ENCODE results near the gene NDUFB6. TPM values are rescaled to one million over a fixed set of nuclear protein-coding genes. Genes with fewer than 3 reads are reported as not detected.
"Not testable (repeated sequence)": the region's sequence is repeated elsewhere in the genome, so short reads cannot be mapped to it uniquely, and the experiment has no call there.

NDUFB6 gene
- total RNA-seq, 1 donor from 2014 or later: 38.4 TPM

- Mint-ChIP-seq H3K9me3 (no peaks in the 10 kb centered on the region), H3K4me3 (peak within 1 kb of the TSS; percentile 96), H3K27ac (peak within 1 kb of the TSS; percentile 96), H3K4me1 (peaks cover 24% of the 10 kb centered on the region), H3K27me3 (ENCODE audit: low read depth) (no peaks in the 10 kb centered on the region), H3K36me3 (peaks cover 6% of the 10 kb centered on the region)
- TF ChIP-seq CTCF (IDR thresholded peaks at IDR 0.05; ENCODE audit: unreplicated experiment): no peak
- peak; percentile 76 to 84 for DNase-seq (ENCODE audit: low spot score in 2 of 2, unreplicated experiment in 2 of 2)
These were observed 20.6 kb downstream of the NDUFB6 start, which contains the start of the genes SMIM27 and TOPORS for GRCh38 chr9:32552172-32552872. SMIM27 (plus strand) TSS chr9:32552327; CDS start chr9:32552435, 108 bp downstream. TOPORS (minus strand) TSS chr9:32552586; CDS start chr9:32552436, 150 bp downstream.

- no peak for TF ChIP-seq CTCF (IDR thresholded peaks at IDR 0.05; ENCODE audit: unreplicated experiment)
- Mint-ChIP-seq H3K9me3 (no peaks in the 10 kb centered on the region), H3K4me1 (peaks cover 24% of the 10 kb centered on the region), H3K36me3 (peaks cover 12% of the 10 kb centered on the region), H3K27me3 (ENCODE audit: low read depth) (no peaks in the 10 kb centered on the region), H3K27ac (peak overlapping the region; percentile 96), H3K4me3 (peak overlapping the region; percentile 96)
- DNase-seq (ENCODE audit: low spot score in 2 of 2, unreplicated experiment in 2 of 2): peak in 1 of 2 experiments; percentile 43
These were observed 21.5 kb downstream of the NDUFB6 start for GRCh38 chr9:32551276-32552051.

DNA sequence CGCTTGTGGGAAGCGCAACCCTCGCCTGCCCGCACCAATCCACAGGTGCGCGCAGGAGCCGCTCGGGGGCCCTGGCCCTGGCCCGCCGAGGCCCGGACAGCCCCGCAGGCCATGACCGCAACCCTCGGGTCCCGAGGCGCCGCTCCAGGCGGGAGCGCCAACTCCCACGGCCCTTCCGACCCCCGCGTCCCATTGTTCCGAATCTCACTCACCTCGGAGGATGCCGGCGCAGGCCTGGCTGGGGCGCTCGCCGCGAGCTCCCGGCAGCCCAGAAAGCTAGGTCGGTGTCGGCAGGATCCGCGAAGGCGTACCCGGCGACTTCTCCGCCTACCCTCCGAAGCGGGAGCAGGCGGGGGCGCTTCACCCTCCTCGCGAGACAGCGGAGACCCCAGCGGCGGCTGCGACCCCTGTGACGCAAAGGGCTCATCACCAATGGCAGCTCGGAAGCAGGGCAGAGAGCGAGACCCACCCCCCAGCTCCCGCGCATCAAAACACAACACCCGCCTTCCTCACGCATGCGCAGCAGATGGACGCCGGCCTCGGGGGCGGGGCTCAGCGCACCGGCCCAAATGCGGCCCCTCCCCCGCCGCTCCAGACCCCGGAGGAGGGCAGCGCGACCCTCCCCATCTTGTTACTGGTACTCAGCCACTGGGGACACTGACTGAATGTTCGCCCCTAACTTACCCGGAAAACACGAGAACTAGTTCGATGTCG, 22.2 kb downstream of the NDUFB6 start:
- H3K27me3 Mint-ChIP-seq (ENCODE audit: low read depth): no peaks in the 10 kb centered on the region
- H3K9me3 Mint-ChIP-seq: no peaks in the 10 kb centered on the region
- peak overlapping the region; percentile 96 for H3K27ac Mint-ChIP-seq
- no peak for TF ChIP-seq CTCF (IDR thresholded peaks at IDR 0.05; ENCODE audit: unreplicated experiment)
- H3K4me1 Mint-ChIP-seq: peaks cover 24% of the 10 kb centered on the region
- peak overlapping the region; percentile 96 for H3K4me3 Mint-ChIP-seq
- DNase-seq (ENCODE audit: low spot score in 2 of 2, unreplicated experiment in 2 of 2): peak; percentile 93 to 97
- H3K36me3 Mint-ChIP-seq: peaks cover 12% of the 10 kb centered on the region

DNA sequence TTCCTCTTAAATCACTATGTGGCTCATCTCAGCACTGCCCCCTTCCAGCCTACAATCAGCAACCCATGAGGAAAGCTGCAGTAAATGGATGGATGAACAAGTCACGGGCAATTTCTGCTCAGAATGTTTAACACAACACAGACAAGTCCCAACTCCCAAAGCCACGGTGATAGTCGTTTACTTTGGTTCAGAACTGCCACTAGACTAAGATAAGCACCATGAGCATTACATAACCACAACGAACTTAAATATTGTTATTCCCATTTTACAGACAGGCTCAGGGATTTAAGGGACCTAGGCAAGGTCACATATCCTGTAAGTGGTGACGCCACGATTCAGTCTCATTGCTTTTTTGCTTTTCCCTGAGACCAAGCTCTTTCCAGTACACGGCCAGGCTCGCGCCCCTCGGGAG, 22.8 kb downstream of the NDUFB6 start:
- no peaks in the 10 kb centered on the region for H3K27me3 Mint-ChIP-seq (ENCODE audit: low read depth)
- H3K9me3 Mint-ChIP-seq: no peaks in the 10 kb centered on the region
- peak overlapping the region; percentile 96 for H3K4me3 Mint-ChIP-seq
- peaks cover 24% of the 10 kb centered on the region for H3K4me1 Mint-ChIP-seq
- no peak for DNase-seq (ENCODE audit: low spot score in 2 of 2, unreplicated experiment in 2 of 2)
- TF ChIP-seq CTCF (IDR thresholded peaks at IDR 0.05; ENCODE audit: unreplicated experiment): no peak
- H3K27ac Mint-ChIP-seq: peak overlapping the region; percentile 95
- H3K36me3 Mint-ChIP-seq: peaks cover 12% of the 10 kb centered on the region

DNA sequence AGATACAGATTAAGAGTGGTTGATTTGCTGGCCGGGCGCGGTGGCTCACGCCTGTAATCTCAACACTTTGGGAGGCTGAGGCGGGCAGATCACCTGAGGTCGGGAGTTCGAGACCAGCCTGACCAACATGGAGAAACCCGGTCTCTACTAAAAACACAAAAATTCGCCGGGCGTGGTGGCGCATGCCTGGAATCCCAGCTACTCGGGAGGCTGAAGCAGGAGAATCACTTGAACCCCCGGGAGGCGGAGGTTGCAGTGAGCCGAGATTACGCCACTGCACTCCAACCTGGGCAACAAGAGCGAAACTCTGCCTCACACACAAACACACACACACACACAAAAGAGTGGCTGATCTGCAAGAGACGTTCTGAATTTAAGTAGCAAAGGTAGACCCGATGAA, 24.7 kb downstream of the NDUFB6 start:
- H3K4me3 Mint-ChIP-seq; H3K27ac Mint-ChIP-seq; DNase-seq (ENCODE audit: low spot score in 2 of 2, unreplicated experiment in 2 of 2); H3K27me3 Mint-ChIP-seq (ENCODE audit: low read depth); H3K9me3 Mint-ChIP-seq: not testable (repeated sequence)
- peaks cover 21% of the 10 kb centered on the region for H3K36me3 Mint-ChIP-seq
- peaks cover 19% of the 10 kb centered on the region for H3K4me1 Mint-ChIP-seq
